DMS153 (cell line): ENCODE measurements around the gene METTL1.

ENCODE experiments used
- DNase-seq: peaks from one replicate; lab custom pipeline; 2025; lab: John Stamatoyannopoulos, UW

The METTL1 gene

GRCh38 chr12:57753756-57754337 is 18.1 kb downstream of the METTL1 start:
- no peak for DNase-seq

- DNase-seq: no peak
These were observed 19.3 kb downstream of the METTL1 start for GRCh38 chr12:57752668-57753000.

- DNase-seq: peak; percentile 100
These were observed 19.9 kb downstream of the METTL1 start, which contains the start of gene CDK4 for GRCh38 chr12:57751788-57752667. Gene CDK4 (minus strand): TSS chr12:57752310. CDS start chr12:57751717, 593 bp downstream.

GRCh38 chr12:57751432-57751787 is 20.5 kb downstream of the METTL1 start:
- no peak for DNase-seq

GRCh38 chr12:57750561-57751431 is 21.1 kb downstream of the METTL1 start:
- no peak for DNase-seq

- no peak for DNase-seq
These were observed 22.8 kb downstream of the METTL1 start for GRCh38 chr12:57749061-57749460.

- no peak for DNase-seq
These were observed 25.9 kb downstream of the METTL1 start for GRCh38 chr12:57746025-57746424.

- no peak for DNase-seq
These were observed 26.4 kb downstream of the METTL1 start for GRCh38 chr12:57745485-57745881.

- DNase-seq: peak; percentile 97
These were observed 27.0 kb downstream of the METTL1 start, which contains the start of gene TSPAN31 for GRCh38 chr12:57744777-57745484. Gene TSPAN31 (plus strand): TSS chr12:57745039. CDS start chr12:57745155, 116 bp downstream.

GRCh38 chr12:57744194-57744776 is 27.6 kb downstream of the METTL1 start:
- no peak for DNase-seq

- DNase-seq: no peak
These were observed 28.1 kb downstream of the METTL1 start for GRCh38 chr12:57743769-57744168.

- DNase-seq: no peak
These were observed 29.8 kb downstream of the METTL1 start for GRCh38 chr12:57741844-57742738.

GRCh38 chr12:57741413-57741789 is 30.5 kb downstream of the METTL1 start:
- no peak for DNase-seq

- DNase-seq: peak; percentile 22
These were observed 31.1 kb downstream of the METTL1 start for GRCh38 chr12:57740656-57741412.

- no peak for DNase-seq
These were observed 31.9 kb downstream of the METTL1 start for GRCh38 chr12:57739914-57740538.

- no peak for DNase-seq
These were observed 32.5 kb downstream of the METTL1 start for GRCh38 chr12:57739387-57739786.

GRCh38 chr12:57738661-57739237 is 33.2 kb downstream of the METTL1 start, which contains the start of gene AGAP2:
Gene AGAP2 (minus strand): TSS chr12:57738742. CDS start chr12:57738246, 496 bp downstream.
- no peak for DNase-seq
